ENCODE measurements around the gene MYO1E.

- TF ChIP-seq ZNF263 (CRISPR knock-in tag; IDR thresholded peaks at IDR 0.05; ENCODE audit: low read depth) (no peak), ATF2 (CRISPR knock-in tag; IDR thresholded peaks at IDR 0.05; ENCODE audit: borderline replicate concordance, low read depth) (no peak)
Measured at GRCh38 chr15:59230531-59231055, 142.1 kb downstream of the MYO1E start.
